Raji (cell line): ENCODE measurements around the gene ACBD7.
A peak's percentile ranks its signal among the peaks of the same experiment; 100 is the strongest.

Source experiments
- POLR2A ChIP-seq: IDR thresholded peaks from 2 replicates; pipeline ENCODE4 v1.6.1; 2011; ENCODE audit warnings: low read depth, low read length, control low read depth; ENCODE audit not compliant: insufficient read depth

ACBD7 gene

DNA sequence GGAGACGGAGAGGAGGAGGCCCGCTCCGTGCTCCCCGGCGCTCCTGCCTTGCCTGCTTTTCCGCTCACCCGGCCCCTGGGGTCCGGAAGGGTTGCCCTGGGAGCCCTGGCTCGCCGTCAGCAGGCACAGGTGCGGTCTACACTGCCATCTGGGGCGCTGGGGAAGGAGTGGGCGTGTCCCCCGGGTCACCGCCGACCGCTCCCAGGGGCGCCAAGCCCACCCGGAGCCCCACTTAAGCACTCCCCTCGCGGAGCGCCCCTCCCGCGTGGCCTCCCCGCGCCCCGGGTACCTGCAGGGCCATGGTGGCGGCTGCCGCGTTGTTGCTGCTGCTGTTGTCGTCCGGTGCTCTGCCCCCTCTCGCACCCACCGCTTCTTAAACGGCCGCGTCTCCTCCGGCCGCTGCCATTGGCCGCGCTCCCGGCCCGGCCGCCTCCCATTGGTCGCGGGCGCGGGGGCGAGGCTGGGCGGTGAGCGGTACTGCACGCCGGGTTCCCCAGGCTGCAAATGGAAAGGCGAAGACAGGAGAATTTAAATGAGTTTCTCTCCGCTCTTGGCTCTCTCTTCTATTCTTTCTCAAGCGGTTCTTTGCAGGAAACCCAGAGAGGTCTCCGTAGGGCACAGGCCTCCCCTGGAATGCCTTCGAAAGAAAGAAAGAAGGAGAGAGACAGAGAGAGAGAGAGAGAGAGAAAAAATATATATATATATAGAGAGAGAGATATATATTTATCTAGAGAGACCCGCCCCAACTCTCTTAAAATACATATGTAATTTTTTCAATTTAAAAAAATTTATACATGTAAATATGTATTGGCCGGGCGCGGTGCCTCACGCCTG, at the start of gene ACBD7:
Gene ACBD7 (minus strand): TSS at position 349 of the 834 bp plus-strand sequence. CDS start 48 bp downstream, at position 301.
- peak; percentile 68 for TF ChIP-seq POLR2A

DNA sequence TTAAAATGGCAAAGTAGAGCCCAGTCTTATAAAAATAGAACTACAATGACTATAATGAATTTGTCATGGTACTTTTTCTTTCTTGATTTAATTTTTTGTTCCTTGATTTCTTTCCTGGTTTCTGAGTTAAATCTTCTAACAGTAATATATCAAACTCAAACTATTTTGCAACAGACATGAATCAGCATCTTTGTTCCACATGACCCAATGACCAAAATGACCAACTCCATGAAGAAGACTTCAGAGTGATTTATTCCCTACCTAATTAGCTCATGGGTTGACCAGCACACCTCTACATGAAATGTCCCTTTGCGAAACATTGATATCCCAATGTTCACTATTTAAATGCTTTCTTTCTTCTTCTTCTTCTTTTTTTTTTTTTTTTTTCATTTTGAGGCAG, 49.1 kb upstream of the ACBD7 start:
- no peak for TF ChIP-seq POLR2A

DNA sequence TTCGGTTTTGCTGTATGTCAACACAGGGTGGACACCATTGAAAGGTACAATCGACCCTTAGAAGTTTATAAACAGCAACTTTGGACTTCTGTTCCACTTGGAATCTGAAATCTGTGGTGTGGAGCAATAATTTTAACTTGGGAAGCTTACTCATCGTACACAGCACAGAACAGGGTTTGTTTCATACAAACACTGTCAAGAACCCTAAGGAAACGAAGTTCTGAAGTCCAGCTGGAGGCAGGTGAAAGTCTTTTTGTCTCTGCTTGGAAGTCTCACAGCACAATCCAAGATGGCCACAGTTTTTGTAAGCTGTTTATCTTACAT, 48.4 kb upstream of the ACBD7 start:
- TF ChIP-seq POLR2A = no peak

DNA sequence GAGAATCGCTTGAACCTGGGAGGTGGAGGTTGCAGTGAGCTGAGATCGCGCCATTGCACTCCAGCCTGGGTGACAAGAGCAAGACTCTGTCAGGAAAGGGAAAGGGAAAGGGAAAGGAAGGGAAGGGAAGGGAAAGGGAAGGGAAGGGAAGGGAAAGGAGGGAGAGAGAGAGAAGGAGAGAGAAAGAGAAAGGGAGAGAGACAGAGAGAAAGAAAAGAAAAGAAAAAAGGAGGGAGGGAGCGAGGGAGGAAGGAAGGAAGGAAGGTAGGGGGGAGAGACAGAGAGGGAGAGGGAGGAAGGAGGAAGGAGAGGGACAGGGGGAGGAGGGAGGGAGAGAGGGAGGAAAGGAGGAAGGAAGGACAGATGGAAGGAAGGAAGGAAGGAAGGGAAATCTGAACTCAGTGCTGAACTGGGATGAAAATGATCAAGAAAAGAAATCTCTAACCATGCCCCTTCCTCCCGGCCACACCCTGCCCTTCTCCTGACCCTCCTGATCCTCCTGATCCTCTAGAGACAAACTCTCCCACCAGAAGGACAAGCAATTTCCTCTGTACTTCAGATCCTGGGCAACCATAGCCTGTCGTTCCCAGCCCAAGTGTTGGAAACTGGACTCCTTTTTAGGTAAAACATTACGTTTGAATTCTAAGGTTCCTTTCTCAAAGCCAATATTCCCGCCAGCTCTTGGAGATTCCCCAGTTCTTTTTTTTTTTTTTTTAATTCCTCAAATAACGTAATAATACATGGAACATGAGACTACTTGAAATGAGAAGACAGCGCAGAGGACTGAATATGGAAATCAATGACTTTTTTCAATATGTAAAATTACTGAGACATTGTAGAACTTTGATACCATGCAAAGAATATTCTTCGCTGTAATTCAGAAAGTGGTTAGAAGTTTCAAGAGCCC, 47.8 kb upstream of the ACBD7 start:
- no peak for TF ChIP-seq POLR2A

DNA sequence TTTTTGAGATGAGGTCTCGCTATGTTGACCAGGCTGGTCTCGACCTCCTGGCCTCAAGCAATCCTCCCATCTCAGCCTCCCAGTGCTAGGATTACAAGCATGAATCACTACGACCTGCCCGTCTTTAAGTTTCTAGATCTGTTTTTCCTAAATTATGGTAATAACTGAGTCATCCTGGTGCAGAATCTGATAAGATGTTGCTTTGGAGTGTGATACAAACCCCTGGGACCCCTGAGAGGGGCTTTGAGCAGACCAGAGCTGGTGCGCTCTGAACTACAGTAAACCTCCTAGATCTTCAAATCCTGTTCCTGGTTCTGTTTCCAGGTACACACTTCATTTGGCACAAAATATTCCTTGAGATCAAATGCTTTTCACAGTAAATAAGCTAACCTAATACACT, 42.8 kb upstream of the ACBD7 start:
- TF ChIP-seq POLR2A = no peak

DNA sequence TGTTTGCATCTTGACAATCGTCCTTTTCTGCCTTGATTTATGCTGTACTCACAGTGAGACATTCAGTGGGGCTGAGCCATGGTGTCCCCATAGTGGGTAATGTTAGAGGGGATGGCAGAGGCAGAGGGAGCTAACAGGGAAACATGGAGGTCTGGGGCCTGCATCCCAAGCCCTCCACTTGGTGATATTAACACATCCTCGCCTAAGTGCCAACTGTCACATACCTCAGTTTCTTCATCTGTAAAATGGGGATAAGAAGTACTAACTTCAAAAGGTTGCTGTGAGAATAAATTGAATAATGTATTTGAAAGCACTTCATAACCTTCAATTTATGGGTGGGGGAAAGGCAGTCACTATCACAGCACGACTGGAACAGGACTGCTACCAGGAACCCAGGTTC, 36.3 kb upstream of the ACBD7 start:
- no peak for TF ChIP-seq POLR2A

DNA sequence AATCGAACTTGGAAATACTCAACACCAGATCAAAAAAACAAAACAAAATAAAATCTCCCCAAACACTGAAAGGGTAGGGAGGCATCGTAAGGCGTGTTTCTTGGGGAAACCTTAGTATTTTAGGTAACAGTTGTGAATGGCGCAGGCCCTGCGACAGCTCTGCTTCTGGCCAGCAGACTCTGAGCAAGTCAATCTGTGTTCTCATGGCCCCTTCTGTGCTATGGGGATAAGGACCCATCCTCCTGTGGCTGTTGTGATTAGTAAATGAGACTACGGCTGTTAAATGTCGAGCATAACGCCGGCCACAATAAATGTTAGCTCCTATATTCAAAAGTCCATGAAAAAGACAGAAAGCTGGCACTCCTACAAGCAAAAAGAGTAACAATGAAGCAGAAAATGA, 35.6 kb upstream of the ACBD7 start:
- no peak for TF ChIP-seq POLR2A

DNA sequence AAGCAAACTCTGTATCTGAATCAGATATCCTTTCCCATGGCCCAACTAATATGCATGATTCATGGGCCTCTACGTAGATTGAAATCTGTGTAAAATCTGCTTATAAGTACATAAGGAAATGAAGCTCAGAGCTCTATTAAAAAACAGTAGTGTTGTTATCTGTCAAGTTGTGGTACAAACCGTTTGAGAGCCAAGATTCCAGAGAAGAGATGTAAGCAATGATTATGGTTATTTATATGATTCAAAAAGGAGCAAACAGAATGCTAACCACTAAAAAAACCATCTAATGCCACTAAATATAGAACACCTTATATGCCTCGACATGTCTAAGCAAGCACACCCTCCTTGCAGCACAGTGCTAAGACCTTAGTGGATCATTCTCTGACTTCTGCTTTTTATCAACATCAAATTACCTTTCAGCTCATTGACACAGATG, 35.2 kb upstream of the ACBD7 start:
- TF ChIP-seq POLR2A = no peak

DNA sequence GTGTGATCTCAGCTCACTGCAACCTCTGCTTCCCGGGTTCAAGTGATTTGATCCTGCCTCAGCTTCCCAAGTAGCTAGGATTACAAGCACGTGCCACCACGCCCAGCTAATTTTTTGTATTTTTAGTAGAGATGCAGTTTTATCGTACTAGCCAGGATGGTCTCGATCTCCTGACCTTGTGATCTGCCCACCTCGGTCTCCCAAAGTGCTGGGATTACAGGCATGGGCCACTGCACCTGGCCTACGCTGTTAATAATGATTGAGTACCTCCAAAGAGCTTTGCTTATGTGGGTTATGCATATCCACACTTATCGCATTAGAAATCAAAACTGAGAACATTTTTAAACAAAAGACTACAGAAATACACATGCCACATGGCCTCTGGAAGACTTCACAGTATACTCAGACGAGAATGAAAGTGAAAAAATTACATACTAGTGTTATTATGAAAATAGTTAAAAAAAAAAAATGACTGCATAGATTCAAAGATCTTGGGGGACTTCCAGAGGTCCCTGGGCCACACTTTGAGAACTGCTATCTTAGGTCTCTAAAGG, 34.0 kb upstream of the ACBD7 start:
- TF ChIP-seq POLR2A = no peak

DNA sequence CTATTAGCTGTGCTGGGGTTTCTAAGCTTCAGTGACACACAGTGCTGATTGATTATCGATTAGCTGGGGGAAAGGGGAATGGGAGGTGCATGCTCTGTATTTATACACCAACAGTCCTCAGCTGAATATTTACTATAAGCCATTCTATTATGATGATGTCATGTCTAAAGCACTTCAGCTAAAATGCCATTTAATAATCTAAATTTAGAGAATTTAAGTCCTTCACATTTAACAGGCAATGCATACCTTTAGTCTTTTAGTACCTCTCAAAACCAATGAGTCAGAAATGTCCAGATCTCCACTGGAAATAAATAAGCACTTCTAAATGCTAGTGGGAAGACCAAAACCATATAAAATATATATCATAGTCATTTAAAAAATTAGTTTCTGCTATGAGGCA, 33.1 kb upstream of the ACBD7 start:
- TF ChIP-seq POLR2A = no peak

DNA sequence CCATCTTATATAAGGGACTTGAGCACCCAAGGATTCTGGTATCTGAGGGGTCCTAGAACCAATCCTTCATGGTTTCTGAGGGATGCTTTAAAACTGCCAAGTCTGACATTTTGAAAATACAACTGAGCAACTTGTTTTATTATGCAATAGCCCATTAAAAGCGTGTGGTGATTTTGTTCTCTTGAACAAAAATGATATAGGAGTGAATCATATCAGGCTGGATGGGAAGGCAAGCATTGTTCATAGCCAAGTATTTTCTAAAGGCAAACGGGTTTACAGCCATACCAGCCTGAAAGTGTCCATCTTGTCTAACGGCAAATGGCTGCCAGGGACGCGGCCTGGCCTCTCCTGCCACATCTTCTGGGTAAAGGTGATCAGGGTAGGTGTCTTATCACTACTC, 31.9 kb upstream of the ACBD7 start:
- no peak for TF ChIP-seq POLR2A

DNA sequence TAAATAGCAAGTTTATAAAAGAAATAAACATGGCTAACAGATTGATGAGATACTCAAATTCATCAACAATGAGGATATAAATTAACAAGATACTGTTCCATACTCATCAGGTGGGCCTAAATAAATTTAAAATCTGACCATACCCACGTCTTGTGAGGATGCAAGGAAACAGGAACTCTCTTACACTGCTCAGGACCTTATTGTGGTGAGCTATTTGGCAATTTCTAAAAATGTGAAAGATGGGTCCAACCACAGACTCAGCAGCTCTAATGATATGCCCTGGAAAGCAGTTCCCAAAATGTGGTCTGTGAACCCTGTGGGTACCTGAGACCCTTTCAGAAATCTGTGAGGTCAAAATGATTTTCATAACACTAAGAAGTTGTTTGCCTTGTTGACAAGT, 30.0 kb upstream of the ACBD7 start:
- no peak for TF ChIP-seq POLR2A

DNA sequence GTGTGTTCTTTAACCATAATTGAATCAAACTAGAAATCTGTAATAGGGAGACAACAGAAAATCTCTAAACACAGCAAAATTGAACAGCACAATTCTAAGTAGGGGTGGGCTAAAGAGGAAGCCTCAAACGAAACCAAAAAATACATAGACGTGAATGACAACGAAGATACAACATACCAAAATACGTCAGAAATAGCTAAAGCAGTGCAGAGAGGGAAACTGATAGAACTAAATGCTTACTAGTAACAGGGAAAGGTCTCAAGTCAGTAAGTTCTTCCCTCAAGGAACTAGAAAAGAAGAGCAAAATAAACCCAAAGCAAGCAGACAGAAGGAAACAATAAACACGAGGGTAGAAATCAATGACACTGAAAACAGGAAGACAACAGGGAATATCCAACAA, 27.6 kb upstream of the ACBD7 start:
- TF ChIP-seq POLR2A = no peak

DNA sequence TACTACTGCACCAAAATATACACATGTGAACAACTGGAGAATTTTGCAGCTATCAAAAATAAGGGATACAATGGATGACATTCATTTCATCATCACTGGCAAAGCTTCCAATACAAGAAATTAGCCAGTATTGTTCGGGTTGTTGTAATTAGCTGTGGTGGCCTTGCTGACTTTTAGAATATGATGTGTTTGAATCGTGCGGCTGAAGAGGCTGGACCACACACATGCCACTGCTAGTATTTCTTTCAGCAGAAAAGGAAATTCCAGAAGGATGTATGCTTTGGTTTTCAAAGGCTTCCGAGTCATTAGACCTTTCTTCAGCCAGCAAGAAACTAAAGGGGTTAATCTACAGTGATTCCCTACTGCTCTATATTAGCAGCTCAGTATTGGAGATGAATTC, 25.2 kb upstream of the ACBD7 start:
- TF ChIP-seq POLR2A = no peak

DNA sequence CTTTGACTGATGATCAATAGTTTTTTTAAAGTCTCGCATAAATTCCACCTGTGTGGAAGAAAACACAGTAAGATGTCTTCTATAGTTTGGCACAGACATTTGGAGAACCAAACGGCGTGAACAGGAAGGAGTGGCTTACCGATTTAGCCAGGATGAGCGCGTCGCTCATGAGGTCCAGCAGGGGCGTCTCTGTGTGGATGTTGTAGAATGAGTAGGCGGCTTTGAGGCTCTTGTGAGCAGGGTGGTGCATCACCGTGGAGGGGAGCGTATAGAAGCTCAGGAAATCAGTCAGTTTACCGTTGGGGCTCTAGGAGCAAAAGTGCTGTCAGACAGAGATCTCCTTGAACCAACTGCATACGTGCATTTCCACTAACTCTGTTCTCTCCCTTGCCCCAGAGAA, 24.1 kb upstream of the ACBD7 start:
- TF ChIP-seq POLR2A = no peak
